Measurements from ENCODE around the gene BDH1. TPM values are rescaled to one million over a fixed set of nuclear protein-coding genes. Genes with fewer than 3 reads are reported as not detected.
A peak's percentile ranks its signal among the peaks of the same experiment; 100 is the strongest.
"Not testable (repeated sequence)": the region's sequence is repeated elsewhere in the genome, so short reads cannot be mapped to it uniquely, and the experiment has no call there.

Gene BDH1
- polyA plus RNA-seq (2013, experiment 1 of 2): 2.1 TPM
- 2.0 TPM for polyA plus RNA-seq (2013, experiment 2 of 2)

- Histone ChIP-seq H3K23ac (ENCODE audit: low read length in 2 of 2) (peak within 1 kb of the TSS in 1 of 2 experiments; percentile 9), H3K4me3 (ENCODE audit: insufficient read depth in 1 of 2, low read depth in 1 of 2, low read length in 2 of 2) (peak within 1 kb of the TSS; percentile 90 to 91), H4K8ac (ENCODE audit: low read length) (peak within 1 kb of the TSS; percentile 38), H3K27me3 (ENCODE audit: control insufficient read depth in 1 of 2, insufficient read depth in 1 of 2, low read length in 2 of 2) (peaks cover 5 to 46% of the 10 kb centered on the region in 2 experiments), H2BK15ac (ENCODE audit: low read depth, poor library complexity, severe bottlenecking) (peak within 1 kb of the TSS; percentile 37), H3K18ac (ENCODE audit: low read depth in 1 of 2, low read length in 2 of 2) (peak within 1 kb of the TSS in 1 of 2 experiments; percentile 84), H3K79me1 (replicated peaks; ENCODE audit: low read length, poor library complexity, severe bottlenecking) (peaks cover 14% of the 10 kb centered on the region), H3K9ac (ENCODE audit: low read length) (peak within 1 kb of the TSS; percentile 88), H2AK5ac (ENCODE audit: low read length, severe bottlenecking) (no peak within 1 kb of the TSS), H2BK120ac (ENCODE audit: low read depth, low read length) (no peak within 1 kb of the TSS), H4K91ac (ENCODE audit: low read length) (no peak within 1 kb of the TSS), H3K14ac (ENCODE audit: low read length in 2 of 2) (peak within 1 kb of the TSS in 1 of 2 experiments; percentile 46), H2AFZ (ENCODE audit: low read depth, low read length) (peak within 1 kb of the TSS; percentile 100), H2BK5ac (ENCODE audit: low read depth, low read length, poor library complexity, severe bottlenecking) (no peak within 1 kb of the TSS), H3K4ac (ENCODE audit: low read depth in 1 of 2, low read length in 2 of 2) (no peak within 1 kb of the TSS), H2BK12ac (ENCODE audit: low read length in 2 of 2) (peak within 1 kb of the TSS in 1 of 2 experiments; percentile 40), H3K4me1 (ENCODE audit: control insufficient read depth, insufficient read depth, low read depth, low read length) (peaks cover 11% of the 10 kb centered on the region), H3K4me2 (ENCODE audit: low read length, poor library complexity, severe bottlenecking) (peak within 1 kb of the TSS; percentile 86), H3K9me3 (ENCODE audit: control insufficient read depth, low read length) (no peaks in the 10 kb centered on the region), H3K36me3 (ENCODE audit: control insufficient read depth in 1 of 2, insufficient read depth in 2 of 2, low read depth in 1 of 2, low read length in 2 of 2) (no peaks in the 10 kb centered on the region), H3K27ac (ENCODE audit: low read length, poor library complexity, severe bottlenecking) (peak within 1 kb of the TSS; percentile 70)
- DNase-seq: peak; percentile 31
- WGBS: 2% methylated on average over 91 of the region's 96 CpGs
Measured at GRCh38 chr3:197555281-197556261, at the start of gene BDH1. Gene BDH1 (minus strand): TSS chr3:197555968. CDS start chr3:197546443, 9,525 bp downstream.

- Histone ChIP-seq H3K9me3 (ENCODE audit: control insufficient read depth, low read length) (no peaks in the 10 kb centered on the region), H3K4me3 (ENCODE audit: insufficient read depth in 1 of 2, low read depth in 1 of 2, low read length in 2 of 2) (no peak overlapping the region), H2BK12ac (ENCODE audit: low read length in 2 of 2) (no peak overlapping the region), H4K8ac (ENCODE audit: low read length) (no peak overlapping the region), H3K27me3 (ENCODE audit: control insufficient read depth in 1 of 2, insufficient read depth in 1 of 2, low read length in 2 of 2) (no peaks in the 10 kb centered on the region), H4K91ac (ENCODE audit: low read length) (no peak overlapping the region), H2AFZ (ENCODE audit: low read depth, low read length) (no peak overlapping the region), H2AK5ac (ENCODE audit: low read length, severe bottlenecking) (no peak overlapping the region), H2BK15ac (ENCODE audit: low read depth, poor library complexity, severe bottlenecking) (no peak overlapping the region), H3K27ac (ENCODE audit: low read length, poor library complexity, severe bottlenecking) (no peak overlapping the region), H2BK120ac (ENCODE audit: low read depth, low read length) (no peak overlapping the region), H3K4me1 (ENCODE audit: control insufficient read depth, insufficient read depth, low read depth, low read length) (peaks cover 12% of the 10 kb centered on the region), H3K4ac (ENCODE audit: low read depth in 1 of 2, low read length in 2 of 2) (no peak overlapping the region), H3K23ac (ENCODE audit: low read length in 2 of 2) (no peak overlapping the region), H3K36me3 (ENCODE audit: control insufficient read depth in 1 of 2, insufficient read depth in 2 of 2, low read depth in 1 of 2, low read length in 2 of 2) (peaks cover 25 to 48% of the 10 kb centered on the region in 2 experiments), H3K14ac (ENCODE audit: low read length in 2 of 2) (no peak overlapping the region), H2BK5ac (ENCODE audit: low read depth, low read length, poor library complexity, severe bottlenecking) (no peak overlapping the region), H3K79me1 (replicated peaks; ENCODE audit: low read length, poor library complexity, severe bottlenecking) (peaks cover 4% of the 10 kb centered on the region), H3K4me2 (ENCODE audit: low read length, poor library complexity, severe bottlenecking) (no peak overlapping the region), H3K9ac (ENCODE audit: low read length) (no peak overlapping the region), H3K18ac (ENCODE audit: low read depth in 1 of 2, low read length in 2 of 2) (no peak overlapping the region)
- WGBS: 92% methylated on average over 15 of the region's 15 CpGs
- no peak for DNase-seq
Measured at GRCh38 chr3:197603317-197603933, 47.7 kb upstream of the BDH1 start.

- Histone ChIP-seq H3K4me1 (ENCODE audit: control insufficient read depth, insufficient read depth, low read depth, low read length) (peaks cover 12% of the 10 kb centered on the region), H3K36me3 (ENCODE audit: control insufficient read depth in 1 of 2, insufficient read depth in 2 of 2, low read depth in 1 of 2, low read length in 2 of 2) (peaks cover 15 to 37% of the 10 kb centered on the region in 2 experiments)
- not testable (repeated sequence) for H3K27me3 ChIP-seq (ENCODE audit: control insufficient read depth in 1 of 2, insufficient read depth in 1 of 2, low read length in 2 of 2); H3K27ac ChIP-seq (ENCODE audit: low read length, poor library complexity, severe bottlenecking); H2AFZ ChIP-seq (ENCODE audit: low read depth, low read length); H3K23ac ChIP-seq (ENCODE audit: low read length in 2 of 2); H2BK15ac ChIP-seq (ENCODE audit: low read depth, poor library complexity, severe bottlenecking); H3K18ac ChIP-seq (ENCODE audit: low read depth in 1 of 2, low read length in 2 of 2); DNase-seq; H4K8ac ChIP-seq (ENCODE audit: low read length); H3K4me3 ChIP-seq (ENCODE audit: insufficient read depth in 1 of 2, low read depth in 1 of 2, low read length in 2 of 2); H4K91ac ChIP-seq (ENCODE audit: low read length); H3K9ac ChIP-seq (ENCODE audit: low read length); H2BK120ac ChIP-seq (ENCODE audit: low read depth, low read length); H3K4me2 ChIP-seq (ENCODE audit: low read length, poor library complexity, severe bottlenecking); H2BK5ac ChIP-seq (ENCODE audit: low read depth, low read length, poor library complexity, severe bottlenecking); H2AK5ac ChIP-seq (ENCODE audit: low read length, severe bottlenecking); H3K79me1 ChIP-seq (replicated peaks; ENCODE audit: low read length, poor library complexity, severe bottlenecking); H3K9me3 ChIP-seq (ENCODE audit: control insufficient read depth, low read length); H2BK12ac ChIP-seq (ENCODE audit: low read length in 2 of 2); H3K4ac ChIP-seq (ENCODE audit: low read depth in 1 of 2, low read length in 2 of 2); H3K14ac ChIP-seq (ENCODE audit: low read length in 2 of 2)
- WGBS: over 99% methylated on average over 22 of the region's 31 CpGs
Measured at GRCh38 chr3:197602351-197602750, 46.6 kb upstream of the BDH1 start.

- no CpG with 5 or more reads among the region's 2 CpGs for whole genome bisulfite sequencing
- H2AFZ ChIP-seq (ENCODE audit: low read depth, low read length); H2BK120ac ChIP-seq (ENCODE audit: low read depth, low read length); H3K4ac ChIP-seq (ENCODE audit: low read depth in 1 of 2, low read length in 2 of 2); H2BK12ac ChIP-seq (ENCODE audit: low read length in 2 of 2); H3K23ac ChIP-seq (ENCODE audit: low read length in 2 of 2); DNase-seq; H3K18ac ChIP-seq (ENCODE audit: low read depth in 1 of 2, low read length in 2 of 2); H3K14ac ChIP-seq (ENCODE audit: low read length in 2 of 2); H3K27me3 ChIP-seq (ENCODE audit: control insufficient read depth in 1 of 2, insufficient read depth in 1 of 2, low read length in 2 of 2); H3K79me1 ChIP-seq (replicated peaks; ENCODE audit: low read length, poor library complexity, severe bottlenecking); H2BK15ac ChIP-seq (ENCODE audit: low read depth, poor library complexity, severe bottlenecking); H2AK5ac ChIP-seq (ENCODE audit: low read length, severe bottlenecking); H2BK5ac ChIP-seq (ENCODE audit: low read depth, low read length, poor library complexity, severe bottlenecking); H3K4me3 ChIP-seq (ENCODE audit: insufficient read depth in 1 of 2, low read depth in 1 of 2, low read length in 2 of 2); H3K9ac ChIP-seq (ENCODE audit: low read length); H3K27ac ChIP-seq (ENCODE audit: low read length, poor library complexity, severe bottlenecking); H4K91ac ChIP-seq (ENCODE audit: low read length); H3K4me2 ChIP-seq (ENCODE audit: low read length, poor library complexity, severe bottlenecking); H3K9me3 ChIP-seq (ENCODE audit: control insufficient read depth, low read length); H4K8ac ChIP-seq (ENCODE audit: low read length): not testable (repeated sequence)
- Histone ChIP-seq H3K36me3 (ENCODE audit: control insufficient read depth in 1 of 2, insufficient read depth in 2 of 2, low read depth in 1 of 2, low read length in 2 of 2) (peaks cover 9 to 29% of the 10 kb centered on the region in 2 experiments), H3K4me1 (ENCODE audit: control insufficient read depth, insufficient read depth, low read depth, low read length) (peaks cover 12% of the 10 kb centered on the region)
Measured at GRCh38 chr3:197601566-197601840, 45.7 kb upstream of the BDH1 start.
